H1 (cell line): ENCODE results near the gene TMEM187.

Experiments
- CHD2 ChIP-seq: IDR thresholded peaks from 2 replicates; pipeline ENCODE4 v1.6.1; 2012; ENCODE audit warnings: low read length, improper control_type of control experiment
- CTCF ChIP-seq, 3 experiments: IDR thresholded peaks; 1 replicate in 2 of 3; 2 replicates in 1 of 3; pipeline versions ENCODE4 v1.5.1 to v1.6.1; 2011; ENCODE audit warnings: low read length in 3 of 3, mild to moderate bottlenecking in 3 of 3, inconsistent platforms in 2 of 3, low read depth in 1 of 3, moderate library complexity in 1 of 3; ENCODE audit not compliant: insufficient read depth in 1 of 3; ENCODE audit errors: control extremely low read depth in 1 of 3
- EZH2 ChIP-seq: fragments of 200-600 bp; sonication (generic); IDR thresholded peaks from 2 replicates; pipeline ENCODE4 v1.7.1; 2012; ENCODE audit warnings: low read depth, mild to moderate bottlenecking, moderate library complexity, low read length, inconsistent platforms; ENCODE audit not compliant: severe bottlenecking
- JUND ChIP-seq: IDR thresholded peaks from 2 replicates; pipeline ENCODE4 v1.6.1; 2011; ENCODE audit warnings: mild to moderate bottlenecking, improper control_type of control experiment, low read length
- KDM1A ChIP-seq: fragments of 200-600, 300-600 bp; sonication (generic); IDR thresholded peaks from 2 replicates; pipeline ENCODE4 v1.7.1; 2016; ENCODE audit warnings: mild to moderate bottlenecking, low read length, borderline replicate concordance
- KDM5A ChIP-seq: fragments of 200-600 bp; IDR thresholded peaks from 2 replicates; pipeline ENCODE4 v1.7.1; 2012; ENCODE audit warnings: mild to moderate bottlenecking, low read length, inconsistent platforms, mixed read lengths
- MAFK ChIP-seq: IDR thresholded peaks from 2 replicates; pipeline ENCODE4 v1.6.1; 2012; ENCODE audit warnings: low read depth, mild to moderate bottlenecking, improper control_type of control experiment, low read length
- NRF1 ChIP-seq: IDR thresholded peaks from 2 replicates; pipeline ENCODE4 v1.6.1; 2011; ENCODE audit warnings: mild to moderate bottlenecking, low read depth, low read length, improper control_type of control experiment
- PHF8 ChIP-seq: fragments of 200-600 bp; sonication (generic); conservative IDR thresholded peaks from 2 replicates; pipeline ENCODE4 v1.7.1; 2012; ENCODE audit warnings: low read depth, mild to moderate bottlenecking, inconsistent platforms, low read length, moderate library complexity
- POLR2A ChIP-seq, 2 experiments: IDR thresholded peaks; 1 replicate in 1 of 2; 2 replicates in 1 of 2; pipeline ENCODE4 v1.6.1; 2011; ENCODE audit warnings: low read depth in 2 of 2, low read length in 2 of 2, mild to moderate bottlenecking in 2 of 2; ENCODE audit errors: control extremely low read depth in 1 of 2
- RFX5 ChIP-seq: IDR thresholded peaks from 2 replicates; pipeline ENCODE4 v1.6.1; 2011; ENCODE audit warnings: low read depth, low read length, improper control_type of control experiment, borderline replicate concordance
- SIRT6 ChIP-seq: IDR thresholded peaks from one replicate; pipeline ENCODE4 v1.7.1; 2012; ENCODE audit warnings: low read length, inconsistent platforms
- SUZ12 ChIP-seq: fragments of 200-600 bp; sonication (generic); IDR thresholded peaks from 2 replicates; pipeline ENCODE4 v1.6.1; 2012; ENCODE audit warnings: mild to moderate bottlenecking, inconsistent platforms, low read length, moderate library complexity, mixed read lengths
- TEAD4 ChIP-seq: IDR thresholded peaks from 2 replicates; pipeline ENCODE4 v1.6.1; 2012; ENCODE audit warnings: low read depth, low read length, inconsistent platforms, mixed read lengths

DNA sequence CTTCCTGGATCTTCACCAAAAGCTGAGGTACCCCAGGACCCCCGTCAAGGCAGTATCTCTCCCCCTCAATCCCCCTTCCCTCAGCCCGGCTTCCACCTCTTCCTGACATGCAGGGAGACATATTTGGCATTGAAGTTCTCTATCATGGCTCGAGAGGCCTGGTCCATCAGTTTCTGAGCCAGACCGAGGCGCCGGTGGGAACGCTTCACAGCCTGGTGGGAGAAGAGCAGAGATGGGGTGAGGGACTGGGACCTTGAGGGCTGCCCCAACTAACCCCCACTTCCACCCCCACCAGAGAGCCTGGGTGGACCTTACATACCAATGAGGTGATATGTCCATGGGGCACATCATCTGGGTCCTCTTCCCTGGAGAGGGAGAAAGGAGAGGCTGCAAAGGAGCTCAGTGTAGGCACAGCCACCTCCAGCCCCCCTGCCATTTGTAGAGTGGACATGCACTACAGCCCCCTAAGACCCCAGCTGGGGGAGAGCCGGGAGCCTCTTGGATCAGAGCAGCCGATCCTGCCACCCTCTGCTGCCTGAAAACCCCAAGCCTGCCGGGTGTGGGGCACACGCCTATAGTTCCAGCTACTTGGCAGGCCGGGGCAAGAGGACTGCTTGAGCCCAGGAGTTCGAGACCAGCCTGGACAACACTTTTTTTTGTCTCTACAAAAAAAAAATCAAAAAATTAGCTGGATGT is 40.2 kb upstream of the TMEM187 start:
- TF ChIP-seq EZH2 (no peak), CTCF (IDR thresholded peaks at IDR 0.05; ENCODE audit: control extremely low read depth in 1 of 3, insufficient read depth in 1 of 3, low read depth in 1 of 3, low read length in 3 of 3) (no peak), SUZ12 (no peak), KDM5A (no peak), POLR2A (IDR thresholded peaks at IDR 0.05; ENCODE audit: control extremely low read depth in 1 of 2, low read depth in 2 of 2, low read length in 2 of 2) (no peak), MAFK (no peak), PHF8 (no peak), NRF1 (no peak), CHD2 (no peak), SIRT6 (no peak), RFX5 (no peak), TEAD4 (no peak), KDM1A (no peak), JUND (no peak)
